Thoracic aorta (tissue), 2 donors: Measurements from ENCODE around the gene SRD5A1. TPM values are rescaled to one million over a fixed set of nuclear protein-coding genes. Genes with fewer than 3 reads are reported as not detected.

ENCODE experiments used
- ATAC-seq: fragments of 150-250 bp; one replicate; pipeline ENCODE4 v1.8.0; 2017; ENCODE audit warnings: low read depth; ENCODE audit not compliant: insufficient number of reproducible peaks, low FRiP score
- DNase-seq: peaks from one replicate; pipeline ENCODE4 v3.0.0-alpha.2; 2020; ENCODE audit warnings: low spot score
- H3K27ac ChIP-seq, 2 donors: fragments of 200-600 bp; sonication (generic); 1 replicate in 1 of 2; 2 replicates in 1 of 2; pipeline ENCODE4 v1.5.1; 2016; ENCODE audit warnings: mild to moderate bottlenecking in 2 of 2, moderate library complexity in 2 of 2
- H3K27me3 ChIP-seq: fragments of 200-600 bp; sonication (generic); replicated peaks from 2 replicates; pipeline ENCODE4 v1.6.0; 2016; ENCODE audit warnings: mild to moderate bottlenecking; ENCODE audit not compliant: insufficient read depth
- H3K36me3 ChIP-seq: fragments of 200-600 bp; sonication (generic); one replicate; pipeline ENCODE4 v1.5.1; 2016
- H3K4me1 ChIP-seq, 2 donors: fragments of 200-600 bp; sonication (generic); 1 replicate in 1 of 2; 2 replicates in 1 of 2; pipeline versions ENCODE4 v1.5.1 to v1.6.0; 2016; ENCODE audit warnings: low read depth in 2 of 2, mild to moderate bottlenecking in 1 of 2; ENCODE audit not compliant: control insufficient read depth in 1 of 2
- H3K4me3 ChIP-seq: fragments of 200-600 bp; sonication (generic); 2 replicates; pipeline ENCODE4 v1.5.1; 2016; ENCODE audit warnings: mild to moderate bottlenecking
- H3K9me3 ChIP-seq: fragments of 200-600 bp; sonication (generic); 2 replicates; pipeline ENCODE4 v1.5.1; 2016
- CTCF ChIP-seq: fragments of 200-600 bp; sonication (generic); IDR thresholded peaks from one replicate; pipeline ENCODE4 v1.5.1; 2019; ENCODE audit warnings: antibody characterized with exemption
- total RNA-seq, 2 donors: library from RNA; depleted of rRNA; stranded (reverse); fragments of >200 nt; gene quantifications; one replicate each; pipeline versions ENCODE4 v1.1.0 to v1.2.3, GENCODE V29; 2016

SRD5A1 gene, protein sequence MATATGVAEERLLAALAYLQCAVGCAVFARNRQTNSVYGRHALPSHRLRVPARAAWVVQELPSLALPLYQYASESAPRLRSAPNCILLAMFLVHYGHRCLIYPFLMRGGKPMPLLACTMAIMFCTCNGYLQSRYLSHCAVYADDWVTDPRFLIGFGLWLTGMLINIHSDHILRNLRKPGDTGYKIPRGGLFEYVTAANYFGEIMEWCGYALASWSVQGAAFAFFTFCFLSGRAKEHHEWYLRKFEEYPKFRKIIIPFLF
- total RNA-seq: 1 to 10 TPM; 7.6 to 8.5 TPM

DNA sequence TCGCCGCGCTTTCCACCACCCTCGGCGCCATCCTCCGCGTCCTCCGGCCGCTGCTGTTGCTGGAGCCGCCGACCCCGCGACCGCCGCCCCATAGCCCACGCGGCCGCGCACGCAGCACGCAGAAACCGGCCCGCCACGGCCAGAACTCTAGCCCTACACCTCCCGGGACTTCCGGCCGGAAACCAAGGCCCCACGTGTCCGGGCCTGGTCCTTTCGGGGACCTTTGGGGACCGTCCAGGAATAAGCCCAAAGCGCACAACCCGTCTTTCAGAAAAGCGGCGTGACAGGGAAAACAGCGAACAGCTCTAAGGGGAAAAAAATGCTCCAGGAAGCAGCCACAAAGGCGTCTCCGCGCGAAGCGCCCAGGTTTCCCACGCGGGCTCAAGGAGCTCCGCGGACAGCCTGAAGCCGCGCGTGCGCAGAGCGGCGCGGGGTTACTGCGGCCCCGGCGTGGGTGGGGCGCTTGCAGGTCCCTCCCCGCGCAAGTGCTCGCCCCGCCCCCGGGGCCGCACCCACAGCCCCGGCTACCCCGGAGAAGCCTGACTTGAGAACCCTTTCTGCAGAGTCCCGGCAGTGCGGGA is at the start of gene SRD5A1, which contains the start of gene NSUN2:
TSS of gene SRD5A1 (plus strand) at position 553 of the 581 bp plus-strand sequence. CDS start 137 bp downstream, outside the sequence.
TSS of gene NSUN2 (minus strand) at position 157 of the 581 bp plus-strand sequence. CDS start at position 92, 65 bp downstream.
- ATAC-seq (peak; percentile 99), DNase-seq (peak; percentile 54)
- TF ChIP-seq CTCF: no peak
- peaks cover 8 to 22% of the 10 kb centered on the region in 2 donors for H3K4me1 ChIP-seq
- H3K4me3 ChIP-seq: peak within 1 kb of the TSS; percentile 90
- peak within 1 kb of the TSS; percentile 88 to 94 for H3K27ac ChIP-seq
- peaks cover 8% of the 10 kb centered on the region for H3K36me3 ChIP-seq
- no peaks in the 10 kb centered on the region for H3K27me3 ChIP-seq
- H3K9me3 ChIP-seq: no peaks in the 10 kb centered on the region

- H3K36me3 ChIP-seq: no peaks in the 10 kb centered on the region
- no peak for TF ChIP-seq CTCF
- no peak overlapping the region for H3K27ac ChIP-seq
- DNase-seq (no peak), ATAC-seq (no peak)
- peaks cover 7 to 25% of the 10 kb centered on the region in 2 donors for H3K4me1 ChIP-seq
- no peaks in the 10 kb centered on the region for H3K27me3 ChIP-seq
- no peaks in the 10 kb centered on the region for H3K9me3 ChIP-seq
- no peak overlapping the region for H3K4me3 ChIP-seq
These were observed 49.1 kb upstream of the SRD5A1 start for GRCh38 chr5:6584101-6584645.

- no peaks in the 10 kb centered on the region for H3K27me3 ChIP-seq
- ATAC-seq (no peak), DNase-seq (no peak)
- no peaks in the 10 kb centered on the region for H3K36me3 ChIP-seq
- H3K4me3 ChIP-seq: no peak overlapping the region
- H3K4me1 ChIP-seq: peaks cover 7 to 25% of the 10 kb centered on the region in 2 donors
- no peaks in the 10 kb centered on the region for H3K9me3 ChIP-seq
- H3K27ac ChIP-seq: no peak overlapping the region
- TF ChIP-seq CTCF: no peak
These were observed 48.5 kb upstream of the SRD5A1 start for GRCh38 chr5:6584727-6585126.

DNA sequence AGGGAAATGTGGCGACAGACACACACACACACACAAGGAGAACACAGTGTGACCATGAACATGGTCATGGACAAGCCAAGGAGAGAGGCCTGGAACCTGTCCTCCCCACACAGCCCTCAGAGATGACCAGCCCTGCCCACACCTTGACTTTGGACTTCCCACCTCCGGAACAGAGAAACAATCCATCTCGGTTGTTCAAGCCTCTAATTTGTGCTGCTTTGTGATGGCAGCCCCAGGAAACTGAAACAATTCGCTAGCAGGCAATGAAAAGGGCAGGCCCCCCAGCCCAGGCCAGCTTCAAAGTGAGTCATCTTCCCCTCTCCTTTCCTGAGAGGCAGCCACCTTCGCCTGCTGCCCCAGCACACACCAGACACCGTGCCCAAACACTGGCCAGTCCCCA is 48.1 kb upstream of the SRD5A1 start:
- Histone ChIP-seq H3K36me3 (no peaks in the 10 kb centered on the region), H3K27ac (no peak overlapping the region), H3K4me1 (peaks cover 7 to 25% of the 10 kb centered on the region in 2 donors), H3K4me3 (no peak overlapping the region), H3K9me3 (no peaks in the 10 kb centered on the region), H3K27me3 (no peaks in the 10 kb centered on the region)
- no peak for ATAC-seq
- no peak for DNase-seq
- no peak for TF ChIP-seq CTCF

DNA sequence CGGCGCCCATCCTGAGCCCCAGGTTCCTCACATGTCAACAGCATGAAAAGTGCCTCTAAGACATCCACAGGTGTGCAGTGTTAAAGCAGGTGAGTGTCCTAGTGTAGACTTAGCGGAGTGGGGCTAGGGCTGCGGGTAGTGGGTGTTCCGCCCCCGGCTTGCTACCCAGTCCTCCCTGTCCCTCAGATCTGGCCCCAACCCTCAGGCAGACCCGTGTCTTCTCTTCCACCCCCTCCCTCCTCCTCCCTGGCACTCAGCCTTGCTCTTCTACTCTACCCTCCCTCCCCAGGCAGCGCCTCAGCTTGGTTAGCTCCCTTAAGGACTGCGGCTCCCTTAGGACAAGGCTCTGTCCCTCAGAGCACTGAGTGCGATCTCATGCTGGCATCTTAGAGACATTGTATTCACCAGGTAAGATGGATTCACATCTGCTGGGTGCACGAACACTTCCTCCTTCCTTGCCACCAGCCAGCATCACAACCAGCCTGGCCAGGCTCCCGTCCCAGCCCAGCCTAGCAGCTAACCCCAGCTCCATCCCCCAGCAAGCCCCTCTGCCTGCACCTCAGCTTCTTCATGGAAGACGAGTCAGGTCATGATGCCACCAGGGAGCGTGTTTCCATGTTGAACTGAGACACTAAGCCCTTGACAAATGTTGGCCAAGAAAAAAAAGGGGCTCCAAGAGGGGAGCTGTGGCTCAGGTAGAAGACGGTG is 47.1 kb upstream of the SRD5A1 start:
- no peak for ATAC-seq
- H3K36me3 ChIP-seq: no peaks in the 10 kb centered on the region
- H3K27ac ChIP-seq: no peak overlapping the region
- TF ChIP-seq CTCF: no peak
- no peaks in the 10 kb centered on the region for H3K27me3 ChIP-seq
- no peaks in the 10 kb centered on the region for H3K9me3 ChIP-seq
- no peak for DNase-seq
- H3K4me3 ChIP-seq: no peak overlapping the region
- H3K4me1 ChIP-seq: peaks cover 7 to 25% of the 10 kb centered on the region in 2 donors
